Measurements from ENCODE around the gene CARD14.

DNA sequence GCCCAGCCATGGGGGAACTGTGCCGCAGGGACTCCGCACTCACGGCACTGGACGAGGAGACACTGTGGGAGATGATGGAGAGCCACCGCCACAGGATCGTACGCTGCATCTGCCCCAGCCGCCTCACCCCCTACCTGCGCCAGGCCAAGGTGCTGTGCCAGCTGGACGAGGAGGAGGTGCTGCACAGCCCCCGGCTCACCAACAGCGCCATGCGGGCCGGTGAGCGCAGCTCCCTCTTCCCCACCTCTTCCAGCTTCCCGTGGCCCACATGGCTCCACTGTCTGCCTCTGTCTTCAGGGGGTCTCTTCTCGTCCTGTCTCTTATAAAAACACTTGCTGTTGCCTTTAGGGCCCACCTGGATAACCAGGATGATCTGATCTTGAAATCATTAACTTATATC lies 11.6 kb downstream of the CARD14 start:
- TF ChIP-seq CEBPB (IDR thresholded peaks at IDR 0.05; ENCODE audit: borderline replicate concordance, low read depth, low read length) (no peak), CREB1 (IDR thresholded peaks at IDR 0.05) (no peak), CREB1 (CRISPR knock-in tag; IDR thresholded peaks at IDR 0.05) (no peak), KAT2B (IDR thresholded peaks at IDR 0.05; ENCODE audit: borderline replicate concordance, low read depth, low read length) (no peak), POLR2AphosphoS5 (IDR thresholded peaks at IDR 0.05; ENCODE audit: low read depth, low read length) (no peak), KDM5A (IDR thresholded peaks at IDR 0.05; ENCODE audit: borderline replicate concordance, low read length) (no peak)
- TF ChIP-seq, protein P1, sequence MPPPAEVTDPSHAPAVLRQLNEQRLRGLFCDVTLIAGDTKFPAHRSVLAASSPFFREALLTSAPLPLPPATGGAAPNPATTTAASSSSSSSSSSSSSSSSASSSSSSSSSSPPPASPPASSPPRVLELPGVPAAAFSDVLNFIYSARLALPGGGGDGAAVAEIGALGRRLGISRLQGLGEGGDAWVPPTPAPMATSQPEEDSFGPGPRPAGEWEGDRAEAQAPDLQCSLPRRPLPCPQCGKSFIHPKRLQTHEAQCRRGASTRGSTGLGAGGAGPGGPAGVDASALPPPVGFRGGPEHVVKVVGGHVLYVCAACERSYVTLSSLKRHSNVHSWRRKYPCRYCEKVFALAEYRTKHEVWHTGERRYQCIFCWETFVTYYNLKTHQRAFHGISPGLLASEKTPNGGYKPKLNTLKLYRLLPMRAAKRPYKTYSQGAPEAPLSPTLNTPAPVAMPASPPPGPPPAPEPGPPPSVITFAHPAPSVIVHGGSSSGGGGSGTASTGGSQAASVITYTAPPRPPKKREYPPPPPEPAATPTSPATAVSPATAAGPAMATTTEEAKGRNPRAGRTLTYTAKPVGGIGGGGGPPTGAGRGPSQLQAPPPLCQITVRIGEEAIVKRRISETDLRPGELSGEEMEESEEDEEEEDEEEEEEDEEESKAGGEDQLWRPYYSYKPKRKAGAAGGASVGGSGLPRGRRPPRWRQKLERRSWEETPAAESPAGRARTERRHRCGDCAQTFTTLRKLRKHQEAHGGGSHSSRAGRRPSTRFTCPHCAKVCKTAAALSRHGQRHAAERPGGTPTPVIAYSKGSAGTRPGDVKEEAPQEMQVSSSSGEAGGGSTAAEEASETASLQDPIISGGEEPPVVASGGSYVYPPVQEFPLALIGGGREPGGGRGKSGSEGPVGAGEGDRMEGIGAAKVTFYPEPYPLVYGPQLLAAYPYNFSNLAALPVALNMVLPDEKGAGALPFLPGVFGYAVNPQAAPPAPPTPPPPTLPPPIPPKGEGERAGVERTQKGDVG (CRISPR knock-in tag; IDR thresholded peaks at IDR 0.05; ENCODE audit: borderline replicate concordance): no peak
- TF ChIP-seq, protein P2, sequence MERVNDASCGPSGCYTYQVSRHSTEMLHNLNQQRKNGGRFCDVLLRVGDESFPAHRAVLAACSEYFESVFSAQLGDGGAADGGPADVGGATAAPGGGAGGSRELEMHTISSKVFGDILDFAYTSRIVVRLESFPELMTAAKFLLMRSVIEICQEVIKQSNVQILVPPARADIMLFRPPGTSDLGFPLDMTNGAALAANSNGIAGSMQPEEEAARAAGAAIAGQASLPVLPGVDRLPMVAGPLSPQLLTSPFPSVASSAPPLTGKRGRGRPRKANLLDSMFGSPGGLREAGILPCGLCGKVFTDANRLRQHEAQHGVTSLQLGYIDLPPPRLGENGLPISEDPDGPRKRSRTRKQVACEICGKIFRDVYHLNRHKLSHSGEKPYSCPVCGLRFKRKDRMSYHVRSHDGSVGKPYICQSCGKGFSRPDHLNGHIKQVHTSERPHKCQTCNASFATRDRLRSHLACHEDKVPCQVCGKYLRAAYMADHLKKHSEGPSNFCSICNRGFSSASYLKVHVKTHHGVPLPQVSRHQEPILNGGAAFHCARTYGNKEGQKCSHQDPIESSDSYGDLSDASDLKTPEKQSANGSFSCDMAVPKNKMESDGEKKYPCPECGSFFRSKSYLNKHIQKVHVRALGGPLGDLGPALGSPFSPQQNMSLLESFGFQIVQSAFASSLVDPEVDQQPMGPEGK (CRISPR knock-in tag; IDR thresholded peaks at IDR 0.05): no peak
- TF ChIP-seq, protein P3, sequence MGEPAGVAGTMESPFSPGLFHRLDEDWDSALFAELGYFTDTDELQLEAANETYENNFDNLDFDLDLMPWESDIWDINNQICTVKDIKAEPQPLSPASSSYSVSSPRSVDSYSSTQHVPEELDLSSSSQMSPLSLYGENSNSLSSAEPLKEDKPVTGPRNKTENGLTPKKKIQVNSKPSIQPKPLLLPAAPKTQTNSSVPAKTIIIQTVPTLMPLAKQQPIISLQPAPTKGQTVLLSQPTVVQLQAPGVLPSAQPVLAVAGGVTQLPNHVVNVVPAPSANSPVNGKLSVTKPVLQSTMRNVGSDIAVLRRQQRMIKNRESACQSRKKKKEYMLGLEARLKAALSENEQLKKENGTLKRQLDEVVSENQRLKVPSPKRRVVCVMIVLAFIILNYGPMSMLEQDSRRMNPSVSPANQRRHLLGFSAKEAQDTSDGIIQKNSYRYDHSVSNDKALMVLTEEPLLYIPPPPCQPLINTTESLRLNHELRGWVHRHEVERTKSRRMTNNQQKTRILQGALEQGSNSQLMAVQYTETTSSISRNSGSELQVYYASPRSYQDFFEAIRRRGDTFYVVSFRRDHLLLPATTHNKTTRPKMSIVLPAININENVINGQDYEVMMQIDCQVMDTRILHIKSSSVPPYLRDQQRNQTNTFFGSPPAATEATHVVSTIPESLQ (CRISPR knock-in tag; conservative IDR thresholded peaks at IDR 0.05): no peak
- TF ChIP-seq, protein P4, sequence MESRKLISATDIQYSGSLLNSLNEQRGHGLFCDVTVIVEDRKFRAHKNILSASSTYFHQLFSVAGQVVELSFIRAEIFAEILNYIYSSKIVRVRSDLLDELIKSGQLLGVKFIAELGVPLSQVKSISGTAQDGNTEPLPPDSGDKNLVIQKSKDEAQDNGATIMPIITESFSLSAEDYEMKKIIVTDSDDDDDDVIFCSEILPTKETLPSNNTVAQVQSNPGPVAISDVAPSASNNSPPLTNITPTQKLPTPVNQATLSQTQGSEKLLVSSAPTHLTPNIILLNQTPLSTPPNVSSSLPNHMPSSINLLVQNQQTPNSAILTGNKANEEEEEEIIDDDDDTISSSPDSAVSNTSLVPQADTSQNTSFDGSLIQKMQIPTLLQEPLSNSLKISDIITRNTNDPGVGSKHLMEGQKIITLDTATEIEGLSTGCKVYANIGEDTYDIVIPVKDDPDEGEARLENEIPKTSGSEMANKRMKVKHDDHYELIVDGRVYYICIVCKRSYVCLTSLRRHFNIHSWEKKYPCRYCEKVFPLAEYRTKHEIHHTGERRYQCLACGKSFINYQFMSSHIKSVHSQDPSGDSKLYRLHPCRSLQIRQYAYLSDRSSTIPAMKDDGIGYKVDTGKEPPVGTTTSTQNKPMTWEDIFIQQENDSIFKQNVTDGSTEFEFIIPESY (CRISPR knock-in tag; IDR thresholded peaks at IDR 0.05): no peak
- TF ChIP-seq, protein P5, sequence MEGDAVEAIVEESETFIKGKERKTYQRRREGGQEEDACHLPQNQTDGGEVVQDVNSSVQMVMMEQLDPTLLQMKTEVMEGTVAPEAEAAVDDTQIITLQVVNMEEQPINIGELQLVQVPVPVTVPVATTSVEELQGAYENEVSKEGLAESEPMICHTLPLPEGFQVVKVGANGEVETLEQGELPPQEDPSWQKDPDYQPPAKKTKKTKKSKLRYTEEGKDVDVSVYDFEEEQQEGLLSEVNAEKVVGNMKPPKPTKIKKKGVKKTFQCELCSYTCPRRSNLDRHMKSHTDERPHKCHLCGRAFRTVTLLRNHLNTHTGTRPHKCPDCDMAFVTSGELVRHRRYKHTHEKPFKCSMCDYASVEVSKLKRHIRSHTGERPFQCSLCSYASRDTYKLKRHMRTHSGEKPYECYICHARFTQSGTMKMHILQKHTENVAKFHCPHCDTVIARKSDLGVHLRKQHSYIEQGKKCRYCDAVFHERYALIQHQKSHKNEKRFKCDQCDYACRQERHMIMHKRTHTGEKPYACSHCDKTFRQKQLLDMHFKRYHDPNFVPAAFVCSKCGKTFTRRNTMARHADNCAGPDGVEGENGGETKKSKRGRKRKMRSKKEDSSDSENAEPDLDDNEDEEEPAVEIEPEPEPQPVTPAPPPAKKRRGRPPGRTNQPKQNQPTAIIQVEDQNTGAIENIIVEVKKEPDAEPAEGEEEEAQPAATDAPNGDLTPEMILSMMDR (CRISPR knock-in tag; IDR thresholded peaks at IDR 0.05): no peak
- TF ChIP-seq, protein P6, sequence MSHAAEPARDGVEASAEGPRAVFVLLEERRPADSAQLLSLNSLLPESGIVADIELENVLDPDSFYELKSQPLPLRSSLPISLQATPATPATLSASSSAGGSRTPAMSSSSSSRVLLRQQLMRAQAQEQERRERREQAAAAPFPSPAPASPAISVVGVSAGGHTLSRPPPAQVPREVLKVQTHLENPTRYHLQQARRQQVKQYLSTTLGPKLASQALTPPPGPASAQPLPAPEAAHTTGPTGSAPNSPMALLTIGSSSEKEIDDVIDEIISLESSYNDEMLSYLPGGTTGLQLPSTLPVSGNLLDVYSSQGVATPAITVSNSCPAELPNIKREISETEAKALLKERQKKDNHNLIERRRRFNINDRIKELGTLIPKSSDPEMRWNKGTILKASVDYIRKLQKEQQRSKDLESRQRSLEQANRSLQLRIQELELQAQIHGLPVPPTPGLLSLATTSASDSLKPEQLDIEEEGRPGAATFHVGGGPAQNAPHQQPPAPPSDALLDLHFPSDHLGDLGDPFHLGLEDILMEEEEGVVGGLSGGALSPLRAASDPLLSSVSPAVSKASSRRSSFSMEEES (CRISPR knock-in tag; IDR thresholded peaks at IDR 0.05): no peak
